HEK293 (cell line): ENCODE data around the gene CKM.

ENCODE experiments used
- KLF16 ChIP-seq: fragments of 450-650 bp; formaldehyde crosslinking; IDR thresholded peaks from 2 replicates; pipeline ENCODE4 v1.5.1; 2017; ENCODE audit warnings: missing biosample characterization, missing genetic modification characterization
- SP2 ChIP-seq: fragments of 450-650 bp; formaldehyde crosslinking; IDR thresholded peaks from 2 replicates; pipeline ENCODE4 v1.5.1; 2016; ENCODE audit warnings: missing biosample characterization, missing genetic modification characterization
- ZNF785 ChIP-seq: fragments of 450-650 bp; formaldehyde crosslinking; IDR thresholded peaks from 2 replicates; pipeline ENCODE4 v1.5.1; 2016; ENCODE audit warnings: missing biosample characterization, missing genetic modification characterization
- TF ChIP-seq, protein P1 (sequence below): fragments of 450-650 bp; formaldehyde crosslinking; IDR thresholded peaks from 2 replicates; pipeline ENCODE4 v1.5.1; 2016; ENCODE audit warnings: missing biosample characterization, missing genetic modification characterization
- TF ChIP-seq, protein P2 (sequence below): fragments of 450-650 bp; formaldehyde crosslinking; IDR thresholded peaks from 2 replicates; pipeline ENCODE4 v1.5.1; 2016; ENCODE audit warnings: missing biosample characterization, missing genetic modification characterization

DNA sequence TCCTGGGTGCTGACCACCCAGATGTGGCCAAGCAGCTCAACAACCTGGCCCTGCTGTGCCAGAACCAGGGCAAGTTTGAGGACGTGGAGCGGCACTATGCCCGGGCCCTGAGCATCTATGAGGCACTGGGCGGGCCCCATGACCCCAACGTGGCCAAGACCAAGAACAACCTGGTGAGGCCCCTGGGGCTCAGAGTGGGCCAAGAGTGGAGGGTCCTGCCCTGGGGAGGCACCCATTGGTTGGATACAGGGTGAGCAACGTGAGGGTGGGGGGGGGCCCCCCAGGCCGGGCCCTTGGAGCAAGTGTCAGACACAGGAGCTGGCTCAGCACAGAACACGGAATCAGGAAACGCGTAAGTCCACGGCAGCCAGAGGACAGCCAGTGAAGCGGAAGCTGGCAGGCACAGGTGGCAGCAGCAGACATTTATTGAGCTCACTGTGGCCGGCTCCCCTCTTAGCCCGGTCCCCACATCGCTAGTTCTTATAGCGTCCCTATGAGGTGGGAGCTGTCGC, 26.8 kb upstream of the CKM start:
- TF ChIP-seq ZNF785 (tag by site-specific recombination) (no peak), SP2 (tag by site-specific recombination) (no peak), KLF16 (tag by site-specific recombination) (no peak)
- TF ChIP-seq, protein P1, sequence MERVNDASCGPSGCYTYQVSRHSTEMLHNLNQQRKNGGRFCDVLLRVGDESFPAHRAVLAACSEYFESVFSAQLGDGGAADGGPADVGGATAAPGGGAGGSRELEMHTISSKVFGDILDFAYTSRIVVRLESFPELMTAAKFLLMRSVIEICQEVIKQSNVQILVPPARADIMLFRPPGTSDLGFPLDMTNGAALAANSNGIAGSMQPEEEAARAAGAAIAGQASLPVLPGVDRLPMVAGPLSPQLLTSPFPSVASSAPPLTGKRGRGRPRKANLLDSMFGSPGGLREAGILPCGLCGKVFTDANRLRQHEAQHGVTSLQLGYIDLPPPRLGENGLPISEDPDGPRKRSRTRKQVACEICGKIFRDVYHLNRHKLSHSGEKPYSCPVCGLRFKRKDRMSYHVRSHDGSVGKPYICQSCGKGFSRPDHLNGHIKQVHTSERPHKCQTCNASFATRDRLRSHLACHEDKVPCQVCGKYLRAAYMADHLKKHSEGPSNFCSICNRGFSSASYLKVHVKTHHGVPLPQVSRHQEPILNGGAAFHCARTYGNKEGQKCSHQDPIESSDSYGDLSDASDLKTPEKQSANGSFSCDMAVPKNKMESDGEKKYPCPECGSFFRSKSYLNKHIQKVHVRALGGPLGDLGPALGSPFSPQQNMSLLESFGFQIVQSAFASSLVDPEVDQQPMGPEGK (tag by site-specific recombination): no peak
- TF ChIP-seq, protein P2, sequence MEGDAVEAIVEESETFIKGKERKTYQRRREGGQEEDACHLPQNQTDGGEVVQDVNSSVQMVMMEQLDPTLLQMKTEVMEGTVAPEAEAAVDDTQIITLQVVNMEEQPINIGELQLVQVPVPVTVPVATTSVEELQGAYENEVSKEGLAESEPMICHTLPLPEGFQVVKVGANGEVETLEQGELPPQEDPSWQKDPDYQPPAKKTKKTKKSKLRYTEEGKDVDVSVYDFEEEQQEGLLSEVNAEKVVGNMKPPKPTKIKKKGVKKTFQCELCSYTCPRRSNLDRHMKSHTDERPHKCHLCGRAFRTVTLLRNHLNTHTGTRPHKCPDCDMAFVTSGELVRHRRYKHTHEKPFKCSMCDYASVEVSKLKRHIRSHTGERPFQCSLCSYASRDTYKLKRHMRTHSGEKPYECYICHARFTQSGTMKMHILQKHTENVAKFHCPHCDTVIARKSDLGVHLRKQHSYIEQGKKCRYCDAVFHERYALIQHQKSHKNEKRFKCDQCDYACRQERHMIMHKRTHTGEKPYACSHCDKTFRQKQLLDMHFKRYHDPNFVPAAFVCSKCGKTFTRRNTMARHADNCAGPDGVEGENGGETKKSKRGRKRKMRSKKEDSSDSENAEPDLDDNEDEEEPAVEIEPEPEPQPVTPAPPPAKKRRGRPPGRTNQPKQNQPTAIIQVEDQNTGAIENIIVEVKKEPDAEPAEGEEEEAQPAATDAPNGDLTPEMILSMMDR (tag by site-specific recombination): no peak
